GM23338 (cell line): ENCODE results near the gene CA5B.

Experiments
- CREB1 ChIP-seq: fragments of 250-450 bp; sonication (Bioruptor Pico); IDR thresholded peaks from 2 replicates; pipeline ENCODE4 v1.5.0; 2020; ENCODE audit warnings: low read depth, mild to moderate bottlenecking, moderate library complexity
- CTCF ChIP-seq, 2 experiments: fragments of 200-600 bp in 1 of 2; sonication (generic) in 1 of 2; conservative IDR thresholded peaks; 2 replicates each; pipeline versions ENCODE4 v1.5.1 to v1.6.1; 2016 to 2017; ENCODE audit warnings: antibody characterized with exemption in 2 of 2, low read depth in 2 of 2, mild to moderate bottlenecking in 2 of 2, moderate library complexity in 1 of 2
- ETS1 ChIP-seq: IDR thresholded peaks from 2 replicates; pipeline ENCODE4 v1.6.1; 2016; ENCODE audit warnings: antibody characterized with exemption
- EZH2 ChIP-seq: fragments of 200-600 bp; sonication (generic); IDR thresholded peaks from one replicate; pipeline ENCODE4 v1.8.0; 2017; ENCODE audit warnings: antibody characterized with exemption, mild to moderate bottlenecking, low read depth; ENCODE audit not compliant: unreplicated experiment
- EZH2phosphoT487 ChIP-seq: fragments of 200-600 bp; sonication (generic); IDR thresholded peaks from one replicate; pipeline ENCODE4 v1.8.1; 2018; ENCODE audit warnings: antibody characterized with exemption; ENCODE audit not compliant: unreplicated experiment
- JUNB ChIP-seq: IDR thresholded peaks from one replicate; pipeline ENCODE4 v1.6.1; 2016; ENCODE audit warnings: antibody characterized with exemption; ENCODE audit not compliant: unreplicated experiment
- NANOG ChIP-seq: IDR thresholded peaks from 2 replicates; pipeline ENCODE4 v1.6.1; 2016; ENCODE audit warnings: antibody characterized with exemption, borderline replicate concordance
- POLR2AphosphoS5 ChIP-seq: IDR thresholded peaks from 2 replicates; pipeline ENCODE4 v1.6.1; 2016; ENCODE audit warnings: antibody characterized with exemption, low read depth
- REST ChIP-seq: IDR thresholded peaks from one replicate; pipeline ENCODE4 v1.6.1; 2018; ENCODE audit warnings: antibody characterized with exemption; ENCODE audit not compliant: unreplicated experiment
- STAT1 ChIP-seq: IDR thresholded peaks from one replicate; pipeline ENCODE4 v1.6.1; 2016; ENCODE audit warnings: antibody characterized with exemption; ENCODE audit not compliant: unreplicated experiment
- ZNF114 ChIP-seq: fragments of 250-450 bp; sonication (Bioruptor Pico); IDR thresholded peaks from 2 replicates; pipeline ENCODE4 v1.5.0; 2020; ENCODE audit warnings: mild to moderate bottlenecking, moderate library complexity
- ZNF331 ChIP-seq: fragments of 250-450 bp; sonication (Bioruptor Pico); IDR thresholded peaks from 2 replicates; pipeline ENCODE4 v1.5.0; 2020; ENCODE audit warnings: low read depth, mild to moderate bottlenecking, moderate library complexity

GRCh38 chrX:15813416-15813815 lies 75.3 kb downstream of the CA5B start:
- TF ChIP-seq CTCF (conservative IDR thresholded peaks at IDR 0.05; ENCODE audit: low read depth in 2 of 2): no peak
- TF ChIP-seq CREB1 (CRISPR knock-in tag): no peak
- TF ChIP-seq REST: no peak
- TF ChIP-seq ETS1: no peak
- TF ChIP-seq STAT1: no peak
- TF ChIP-seq EZH2: no peak
- TF ChIP-seq POLR2AphosphoS5: no peak
- TF ChIP-seq ZNF114: no peak
- no peak for TF ChIP-seq JUNB
- no peak for TF ChIP-seq NANOG
- no peak for TF ChIP-seq ZNF331 (CRISPR knock-in tag)
- no peak for TF ChIP-seq EZH2phosphoT487
